GM21515 (cell line): ENCODE measurements around the gene KDR.

ENCODE experiments used
- ATAC-seq: cut with Tn5 transposase; IDR thresholded peaks from one replicate; pipeline ENCODE4 v1.9.1; 2021; ENCODE audit not compliant: unreplicated experiment

The KDR gene

DNA sequence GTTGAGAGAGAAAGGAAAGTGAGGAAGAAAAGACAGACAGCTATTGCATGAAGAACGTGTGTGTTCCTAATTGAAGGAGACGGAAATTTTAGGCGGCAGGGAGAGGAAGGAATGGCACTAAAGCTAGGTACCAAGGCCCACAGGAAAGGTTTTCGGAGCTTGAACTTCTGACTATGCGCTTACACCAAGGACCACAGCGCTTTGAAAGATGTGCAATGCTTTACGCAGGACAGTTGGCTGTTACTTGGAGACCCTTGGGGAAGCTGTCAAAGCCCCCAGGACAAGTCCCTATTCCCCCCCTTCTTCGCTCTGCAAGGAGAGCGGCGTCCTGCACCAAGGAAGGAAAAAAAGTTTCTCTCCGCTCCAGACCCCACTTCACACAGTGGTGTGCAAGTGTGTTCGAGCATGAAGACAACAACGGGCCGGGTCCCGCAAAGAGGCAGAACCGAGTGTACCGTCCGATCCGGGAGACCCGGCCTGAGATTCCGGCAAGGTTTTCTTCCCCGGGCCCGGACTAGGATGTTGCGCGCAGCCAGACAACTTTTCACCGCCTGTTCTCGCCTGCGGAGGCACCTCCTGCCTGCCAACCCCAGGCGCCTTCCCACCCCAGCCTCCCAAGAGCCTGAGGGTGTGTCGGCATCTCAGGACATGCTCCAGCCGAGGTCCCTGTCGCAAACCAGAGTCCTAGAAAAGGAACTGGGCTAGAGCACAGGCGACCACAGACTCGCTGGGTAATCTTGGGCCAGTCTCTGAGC is 896 bp downstream of the KDR start:
- ATAC-seq = no peak

DNA sequence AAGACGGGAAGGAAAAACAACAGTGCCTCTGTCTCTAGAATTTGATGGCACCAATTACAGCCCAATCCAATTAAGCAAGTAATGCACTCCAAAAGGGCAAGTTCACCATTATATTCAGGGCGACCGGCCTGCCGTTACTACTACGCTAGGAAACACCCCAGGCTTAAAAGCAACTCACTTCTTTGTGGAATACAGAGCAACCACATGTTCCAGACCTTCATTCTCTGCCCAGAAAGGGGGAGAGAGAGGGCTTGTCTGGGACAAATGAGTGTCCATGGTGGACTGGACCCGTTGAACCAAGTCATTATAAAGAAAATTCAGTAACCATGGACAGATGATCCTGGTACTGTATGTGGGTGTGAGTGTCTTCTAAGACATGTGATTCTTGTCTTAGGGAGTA is 1.6 kb downstream of the KDR start:
- no peak for ATAC-seq

DNA sequence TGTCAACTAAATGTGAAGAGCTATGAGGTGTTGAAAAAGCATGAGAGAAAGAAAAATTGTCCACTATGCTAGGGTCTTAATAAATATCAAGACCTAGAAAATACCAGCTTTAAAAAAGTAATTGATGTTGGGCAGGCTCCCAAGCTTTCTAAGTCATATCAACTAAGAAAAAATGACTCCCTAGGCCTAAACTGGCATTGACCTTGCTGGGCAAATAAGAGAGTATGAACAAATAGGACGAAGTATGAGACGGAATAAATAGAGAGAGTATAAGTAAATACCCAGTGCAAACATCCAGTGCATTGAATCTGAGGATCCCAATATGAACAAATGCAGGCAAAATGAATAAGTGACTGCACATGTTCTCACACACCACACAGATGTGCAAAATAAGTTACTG is 3.2 kb downstream of the KDR start:
- no peak for ATAC-seq

DNA sequence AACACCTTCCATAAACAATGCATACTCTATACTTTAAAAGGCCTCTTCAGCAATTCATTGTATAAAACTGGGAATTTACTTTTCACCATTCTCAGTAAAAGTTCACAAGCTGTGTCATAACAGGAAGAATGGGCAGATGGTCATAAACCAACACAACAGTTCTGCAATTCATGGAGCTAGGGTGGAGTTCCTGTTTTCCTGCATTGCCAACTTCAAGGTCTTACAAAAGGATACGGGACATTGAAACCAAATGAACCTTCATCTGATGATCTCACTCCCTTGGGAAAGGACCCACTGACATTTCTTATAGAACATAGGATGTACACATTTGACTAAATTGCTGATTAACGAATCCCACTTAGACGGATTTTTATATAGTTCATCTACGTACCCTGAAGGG is 4.1 kb downstream of the KDR start:
- ATAC-seq = no peak

DNA sequence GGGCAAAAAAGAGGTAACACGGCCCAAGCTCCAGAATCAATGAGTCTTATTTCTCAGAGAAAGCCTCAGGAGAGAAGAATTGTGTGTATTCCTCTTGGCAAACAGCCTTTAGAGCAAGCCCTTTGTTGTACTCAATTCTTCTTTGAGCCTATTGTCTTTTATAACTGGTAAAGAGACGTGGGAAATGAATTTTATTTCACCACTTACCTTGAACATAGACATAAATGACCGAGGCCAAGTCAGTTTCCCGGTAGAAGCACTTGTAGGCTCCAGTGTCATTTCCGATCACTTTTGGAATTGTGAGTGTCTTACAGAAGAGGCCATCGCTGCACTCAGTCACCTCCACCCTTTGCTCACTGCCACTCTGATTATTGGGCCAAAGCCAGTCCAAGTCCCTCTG is 7.0 kb downstream of the KDR start:
- no peak for ATAC-seq

DNA sequence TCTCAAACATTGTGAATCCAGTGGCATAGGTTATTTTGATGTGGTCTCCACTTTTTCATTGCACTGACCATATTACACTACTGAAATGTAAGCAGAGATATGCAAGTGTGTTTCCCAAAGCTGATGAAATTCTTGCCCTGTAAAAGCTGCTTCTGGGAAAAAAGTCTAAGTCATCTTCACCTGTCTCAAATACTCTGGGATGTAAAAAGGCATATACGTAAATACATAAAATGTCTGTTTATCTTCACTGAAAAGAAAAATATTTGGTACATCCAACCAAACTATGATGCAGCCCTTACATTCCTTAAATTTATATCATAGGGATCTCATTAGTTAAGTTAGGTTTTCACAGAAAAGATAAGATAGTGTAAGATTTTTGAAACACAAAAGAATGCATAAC is 7.9 kb downstream of the KDR start:
- no peak for ATAC-seq

DNA sequence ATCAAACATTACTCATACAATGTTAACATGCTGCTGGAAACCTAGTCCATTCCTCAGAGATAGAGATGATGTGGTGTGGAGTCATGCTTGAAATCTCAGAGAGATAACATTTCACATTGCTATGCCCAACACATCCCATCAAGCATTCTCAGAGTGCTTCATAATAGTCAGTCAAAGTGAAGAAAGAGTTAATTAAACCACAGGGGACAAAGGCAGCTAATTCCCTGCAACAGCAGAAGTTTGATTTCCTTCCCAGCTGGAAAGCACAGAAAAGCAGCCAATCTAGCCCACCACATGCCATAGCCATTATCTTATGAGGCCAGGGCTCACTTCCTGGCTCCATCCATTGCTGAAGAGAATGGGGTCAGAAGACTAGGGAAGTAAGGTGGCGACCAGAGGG is 8.9 kb downstream of the KDR start:
- no peak for ATAC-seq

DNA sequence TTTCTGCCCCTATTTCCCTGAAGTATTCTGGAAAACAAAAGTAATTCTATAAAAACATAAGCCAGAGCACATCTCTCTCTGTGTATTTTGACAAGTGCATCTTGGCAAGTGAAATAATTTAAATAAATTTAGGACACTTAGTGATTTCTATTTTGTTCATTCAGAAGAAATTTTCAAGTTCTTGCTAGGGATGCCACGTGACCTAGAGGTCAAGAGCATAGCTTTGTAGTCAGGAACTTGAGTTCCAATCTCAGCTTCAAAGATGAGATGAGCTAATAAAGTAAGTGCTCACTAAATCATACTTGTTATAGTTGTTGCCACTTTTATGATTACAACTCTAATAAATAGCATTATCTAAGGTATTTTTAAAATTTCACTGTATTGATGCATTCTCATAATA is 13.8 kb downstream of the KDR start:
- ATAC-seq = no peak

DNA sequence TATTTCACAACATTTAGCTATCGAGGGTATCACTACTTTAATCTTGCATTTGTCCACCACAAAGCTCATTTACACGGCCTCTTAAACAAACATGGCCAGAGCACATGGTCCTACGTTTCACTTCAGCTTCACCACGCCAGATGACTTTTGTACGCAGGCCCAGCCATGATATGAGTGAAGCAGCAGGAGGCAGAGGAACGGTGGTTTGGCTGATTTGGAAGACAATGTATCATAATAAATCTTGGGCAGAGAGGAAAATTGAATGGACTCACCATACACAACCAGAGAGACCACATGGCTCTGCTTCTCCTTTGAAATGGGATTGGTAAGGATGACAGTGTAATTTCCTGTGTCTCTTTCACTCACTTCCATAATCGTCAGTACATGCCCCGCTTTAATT is 15.3 kb downstream of the KDR start:
- ATAC-seq = no peak

DNA sequence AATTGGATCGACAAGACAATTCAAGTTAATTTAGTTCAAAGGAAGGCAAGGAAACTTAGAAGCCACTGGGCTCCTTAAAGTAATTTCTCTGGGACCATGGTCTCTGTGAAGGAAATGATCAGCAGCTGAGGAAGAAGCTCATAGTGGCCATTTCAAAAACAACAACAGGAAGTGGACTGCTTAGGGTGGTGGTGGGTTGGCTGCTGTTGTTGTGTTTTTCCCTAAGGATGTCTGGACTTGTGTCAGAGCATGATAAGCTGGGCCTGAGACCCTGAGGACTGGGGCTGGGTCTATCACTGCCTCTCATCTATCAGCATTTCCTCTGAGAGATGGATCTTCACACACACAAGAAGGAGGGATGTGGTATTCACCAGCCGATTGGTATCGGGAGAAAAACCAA is 18.3 kb downstream of the KDR start:
- no peak for ATAC-seq

DNA sequence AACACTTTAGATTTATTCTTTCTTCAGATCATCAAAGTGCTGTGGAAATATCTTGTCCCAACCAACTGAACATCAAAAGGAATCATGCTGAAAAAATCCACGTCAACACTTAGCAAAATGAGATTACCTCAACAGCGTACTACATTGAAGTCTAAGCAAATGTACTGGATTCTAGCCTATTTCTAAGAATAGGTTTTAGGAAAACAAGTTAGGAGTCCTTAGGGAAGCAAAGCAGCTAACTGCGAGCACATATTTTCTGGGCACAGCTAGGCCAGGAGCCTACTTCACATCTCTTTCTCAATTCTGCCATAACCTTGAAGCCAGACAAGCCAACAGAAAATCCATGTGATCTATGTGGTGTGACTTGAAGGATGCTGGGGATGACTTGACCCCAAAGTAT is 22.2 kb downstream of the KDR start:
- ATAC-seq = no peak

DNA sequence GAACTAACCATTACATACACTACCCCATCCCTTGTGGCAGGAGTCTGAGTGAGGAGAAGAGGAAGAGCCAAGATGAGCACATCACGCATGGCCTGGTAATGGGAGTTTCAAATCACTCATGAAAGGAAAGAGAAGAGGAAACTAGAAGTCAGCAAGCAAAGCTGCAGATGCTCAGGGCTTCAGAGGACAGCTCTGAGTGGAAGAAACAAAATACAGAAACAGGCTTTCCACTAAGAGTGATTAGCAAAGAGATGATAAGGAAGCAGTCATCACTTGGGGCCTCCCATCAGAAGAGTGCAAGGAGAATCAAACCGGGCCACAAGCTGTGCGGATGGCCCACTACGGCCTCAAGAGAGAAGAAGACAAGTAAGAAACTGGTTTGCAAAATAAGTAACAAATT is 25.6 kb downstream of the KDR start:
- no peak for ATAC-seq

DNA sequence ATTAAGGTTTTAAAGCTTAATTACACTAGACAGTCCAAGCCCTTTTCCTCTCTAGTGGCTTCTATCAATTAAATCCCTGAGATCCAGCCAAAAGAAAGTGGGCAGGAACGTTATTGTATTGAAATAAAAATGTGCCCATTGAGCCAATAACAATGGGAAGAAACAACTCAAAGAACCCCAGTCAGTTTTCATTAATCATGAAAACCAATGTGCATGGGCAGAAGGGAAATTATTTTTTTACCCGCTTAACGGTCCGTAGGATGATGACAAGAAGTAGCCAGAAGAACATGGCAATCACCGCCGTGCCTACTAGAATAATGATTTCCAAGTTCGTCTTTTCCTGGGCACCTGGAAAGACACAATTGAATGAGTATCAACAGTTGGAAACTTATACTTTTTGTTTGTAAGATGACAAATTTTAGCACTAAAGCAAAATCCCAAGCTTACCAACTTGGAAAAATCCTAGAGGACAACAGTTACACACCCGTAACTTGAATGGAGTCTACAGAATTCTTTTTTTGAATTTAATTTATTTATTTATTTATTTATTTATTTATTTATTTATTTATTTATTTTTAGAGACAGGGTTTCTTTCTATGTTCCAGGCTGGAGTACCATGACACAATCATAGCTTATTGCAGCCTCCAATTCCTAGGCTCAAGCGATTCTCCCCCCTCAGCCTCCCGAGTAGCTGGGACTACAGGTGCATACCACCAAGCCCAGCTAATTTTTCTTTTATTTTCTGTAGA is 26.8 kb downstream of the KDR start:
- ATAC-seq = no peak

DNA sequence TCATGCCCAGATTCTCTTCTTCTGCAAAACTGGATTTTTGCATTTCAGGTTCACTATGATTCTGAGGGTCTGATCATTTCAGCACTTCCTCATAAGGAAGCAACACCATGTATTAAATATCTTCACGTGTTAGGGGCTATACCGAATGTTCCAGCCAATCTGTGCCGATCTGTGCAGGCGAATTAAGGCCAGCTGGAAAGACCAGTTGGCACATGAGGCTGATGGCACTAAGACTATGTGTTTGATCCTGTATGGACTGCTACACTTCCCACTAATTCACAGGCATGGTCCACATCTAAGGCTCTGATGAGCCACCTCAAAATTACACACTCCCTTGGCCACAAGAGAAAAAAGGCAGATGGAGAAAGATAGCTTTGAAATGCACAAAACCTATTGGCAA is 28.8 kb downstream of the KDR start:
- no peak for ATAC-seq

DNA sequence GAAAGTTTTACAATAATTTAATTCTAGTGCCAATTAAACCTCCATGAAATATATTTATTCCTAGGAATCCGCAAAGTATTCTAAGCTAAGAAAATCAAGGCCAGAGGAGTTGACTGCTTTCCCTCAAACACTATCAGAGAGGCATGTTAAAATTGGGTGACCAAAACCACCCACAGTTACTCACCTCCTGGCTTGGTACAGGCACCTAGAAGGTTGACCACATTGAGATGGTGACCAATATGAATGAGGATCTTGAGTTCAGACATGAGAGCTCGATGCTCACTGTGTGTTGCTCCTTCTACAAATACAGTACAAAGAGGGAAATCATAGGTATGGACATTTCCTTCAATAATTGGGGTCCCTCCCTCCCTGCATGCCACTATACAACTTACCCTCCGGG is 29.4 kb downstream of the KDR start:
- ATAC-seq = no peak

DNA sequence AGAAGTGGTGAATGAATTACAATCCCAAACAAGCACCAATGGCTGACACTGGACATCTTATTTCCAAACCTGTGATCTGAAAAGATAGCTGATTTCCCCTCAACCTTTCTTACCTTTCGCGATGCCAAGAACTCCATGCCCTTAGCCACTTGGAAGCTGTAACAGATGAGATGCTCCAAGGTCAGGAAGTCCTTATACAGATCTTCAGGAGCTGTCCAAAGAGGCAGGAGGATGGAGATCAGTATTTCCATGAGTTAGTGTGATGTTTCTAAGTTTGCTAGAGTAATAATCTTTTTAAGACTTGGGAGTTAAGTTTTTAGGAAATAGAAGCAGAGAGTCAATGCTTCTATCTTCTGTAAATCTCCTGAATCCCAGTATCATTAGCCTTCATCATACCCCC is 32.9 kb downstream of the KDR start:
- ATAC-seq = no peak

DNA sequence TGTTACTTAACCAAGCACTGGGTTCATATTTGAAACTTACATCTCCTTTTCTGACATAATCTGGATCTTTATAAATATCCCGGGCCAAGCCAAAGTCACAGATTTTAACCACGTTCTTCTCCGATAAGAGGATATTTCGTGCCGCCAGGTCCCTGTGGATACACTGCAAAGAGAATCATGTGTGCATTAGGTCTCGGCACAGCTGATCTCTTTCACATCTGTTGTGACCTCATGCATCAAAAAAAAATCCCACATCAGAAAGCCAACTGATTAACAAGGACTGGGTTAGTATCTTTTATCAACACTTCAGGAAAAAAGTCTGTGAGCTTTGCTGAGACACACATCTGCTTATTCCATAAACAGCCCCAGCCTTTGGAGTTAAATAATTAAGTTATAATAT is 35.5 kb downstream of the KDR start:
- ATAC-seq = no peak

DNA sequence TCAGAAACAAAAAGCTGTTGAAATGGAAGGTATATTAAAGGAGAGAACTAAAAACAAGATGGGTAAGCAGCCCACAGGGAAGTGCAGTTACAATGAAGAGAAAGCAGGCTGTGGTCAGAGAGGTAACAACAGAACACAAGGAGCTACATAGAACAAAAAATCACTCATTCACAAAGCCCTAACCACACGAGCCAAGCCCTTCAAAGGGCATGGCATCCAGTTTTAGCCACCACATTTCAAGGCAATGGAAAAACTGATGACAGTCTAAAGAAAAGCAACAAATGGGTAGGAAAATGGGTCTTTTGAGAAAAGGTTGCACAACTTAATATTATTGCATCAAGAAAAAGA is 37.5 kb downstream of the KDR start:
- no peak for ATAC-seq

DNA sequence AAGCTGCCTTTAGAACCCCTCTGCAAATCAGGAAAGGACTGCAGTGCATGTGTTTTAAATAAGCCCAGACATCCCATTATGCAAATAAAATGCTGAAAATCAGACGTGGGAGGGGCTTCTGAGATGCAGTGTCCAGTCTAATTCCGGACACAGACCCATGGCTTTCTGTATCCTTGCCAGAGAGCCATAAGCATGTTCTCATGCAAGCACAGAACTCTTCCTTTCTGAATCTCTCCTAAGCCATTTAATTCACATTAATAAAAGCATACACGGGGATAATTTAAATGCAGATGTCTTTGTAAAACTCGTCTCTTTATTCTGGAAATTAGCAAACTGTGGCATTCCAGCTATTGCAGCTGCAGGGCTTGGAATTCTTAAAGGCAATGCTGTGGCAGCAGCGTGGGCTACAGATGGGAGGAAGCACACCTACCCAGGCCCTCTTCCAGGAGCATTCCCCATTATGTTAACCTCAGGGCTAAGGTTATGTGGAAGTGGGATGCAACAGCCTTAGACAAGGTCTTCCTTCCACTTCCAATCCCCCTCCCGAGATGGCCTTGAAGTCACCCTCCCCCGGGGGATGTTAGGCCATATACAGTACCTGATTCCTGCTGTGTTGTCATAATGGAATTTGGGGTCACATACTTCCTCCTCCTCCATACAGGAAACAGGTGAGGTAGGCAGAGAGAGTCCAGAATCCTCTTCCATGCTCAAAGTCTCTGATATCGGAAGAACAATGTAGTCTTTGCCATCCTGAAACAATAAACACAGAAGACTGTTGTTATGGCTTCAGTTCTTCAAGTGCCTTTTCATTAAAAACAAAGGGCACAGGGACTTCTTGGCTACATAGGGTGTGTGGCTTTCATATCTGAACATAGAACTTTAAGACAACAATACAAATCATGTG is 38.1 kb downstream of the KDR start:
- ATAC-seq = no peak

DNA sequence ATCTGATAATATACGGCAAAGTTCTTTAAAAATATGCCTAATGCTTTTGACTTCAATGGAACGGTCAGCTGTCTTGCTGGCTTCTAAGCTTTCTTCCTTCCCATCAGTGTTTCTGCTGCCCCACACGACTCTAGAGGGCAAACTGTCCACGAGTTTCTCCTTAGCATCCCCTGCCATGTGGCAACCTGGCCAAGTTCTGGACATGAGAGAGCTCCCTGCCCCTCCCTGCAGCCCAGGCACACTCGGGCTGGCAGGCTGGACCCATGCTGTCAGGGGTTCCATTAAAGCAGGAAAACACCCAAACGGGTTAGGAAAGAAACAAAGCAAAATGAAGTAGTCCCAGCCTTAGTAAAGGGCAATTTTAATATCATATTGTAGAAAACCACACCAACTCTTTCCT is 38.8 kb downstream of the KDR start:
- no peak for ATAC-seq

DNA sequence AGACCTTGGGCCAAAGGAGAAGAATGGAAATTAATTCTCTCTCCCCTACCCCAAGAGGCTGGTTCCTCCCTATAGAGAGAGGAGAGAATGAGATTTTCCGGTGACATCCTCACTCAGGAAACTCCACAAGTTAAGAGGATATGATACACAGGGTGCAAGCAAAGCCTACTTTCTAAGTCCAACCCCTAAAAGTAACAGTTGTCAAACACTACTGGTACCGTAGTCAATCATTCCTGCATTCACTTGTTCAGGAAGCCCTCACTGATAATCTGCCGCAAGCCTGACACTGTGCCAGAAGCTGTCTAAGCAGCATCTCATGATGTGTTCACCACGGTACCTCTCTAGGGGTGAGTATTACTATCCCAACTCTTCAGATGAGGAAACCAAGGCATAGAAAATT is 41.7 kb downstream of the KDR start:
- no peak for ATAC-seq

DNA sequence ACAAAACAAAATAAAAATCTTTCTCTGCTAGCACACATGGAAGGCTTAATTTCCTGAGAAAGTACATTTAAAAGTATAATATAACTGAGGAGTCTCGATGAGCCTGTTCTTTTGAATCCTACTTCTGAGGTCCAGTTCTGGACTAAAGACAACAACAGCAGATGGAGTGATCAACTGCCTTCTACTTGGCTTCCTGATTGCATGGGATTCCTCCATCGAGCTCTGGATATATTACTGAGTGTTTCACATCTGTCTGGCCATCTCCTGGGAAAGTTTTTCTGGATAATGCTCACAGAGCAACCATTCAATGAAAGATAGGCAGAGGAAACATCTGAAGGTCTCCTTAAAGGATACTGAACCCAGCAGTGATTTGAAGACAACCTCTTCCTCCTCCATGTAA is 42.6 kb downstream of the KDR start:
- no peak for ATAC-seq
